Measurements from ENCODE around the gene SH3RF3. TPM values are rescaled to one million over a fixed set of nuclear protein-coding genes. Genes with fewer than 3 reads are reported as not detected.

Gene SH3RF3
- polyA plus RNA-seq, 1 of the 3 experiments (the other 2 are of a cell fraction) = 1.9 TPM

- no peak overlapping the region for H2AFZ ChIP-seq (ENCODE audit: low read depth)
- peak overlapping the region; percentile 18; the same call in 1 of the 2 replicates for H3K9ac ChIP-seq
- H4K20me1 ChIP-seq (ENCODE audit: insufficient read depth) = no peaks in the 10 kb centered on the region
- no peaks in the 10 kb centered on the region for H3K9me2 ChIP-seq
- POLR2A ChIA-PET = no interaction called here
- TF ChIP-seq ELF1 (IDR thresholded peaks at IDR 0.05) (no peak), RFX5 (IDR thresholded peaks at IDR 0.05; ENCODE audit: low read length) (no peak), SMC3 (IDR thresholded peaks at IDR 0.05; ENCODE audit: low read depth, low read length) (no peak), TAF1 (IDR thresholded peaks at IDR 0.05; ENCODE audit: borderline replicate concordance, low read depth, low read length) (no peak), USF1 (IDR thresholded peaks at IDR 0.05; ENCODE audit: borderline replicate concordance, low read depth) (no peak), FOXM1 (IDR thresholded peaks at IDR 0.05; ENCODE audit: low read depth) (no peak), REST (IDR thresholded peaks at IDR 0.05; ENCODE audit: low read depth, low read length) (no peak), POLR2AphosphoS5 (IDR thresholded peaks at IDR 0.05; ENCODE audit: low read depth, low read length) (no peak)
- H3K4me1 ChIP-seq (ENCODE audit: control insufficient read depth in 1 of 2, insufficient read depth in 2 of 2, low read depth in 1 of 2, low read length in 1 of 2) = peaks cover 33 to 63% of the 10 kb centered on the region in 2 experiments
- no peaks in the 10 kb centered on the region for H3K9me3 ChIP-seq
- no peaks in the 10 kb centered on the region for H3K27me3 ChIP-seq (ENCODE audit: insufficient read depth)
- peak overlapping the region; percentile 76; the same call in 1 of the 2 replicates for H3K4me2 ChIP-seq
- peaks cover 84% of the 10 kb centered on the region for H3K79me2 ChIP-seq (ENCODE audit: insufficient read depth)
- CTCF ChIA-PET = interaction anchor here (2.9 kb wide), 1 partner anchor 336 kb away, joined by 9 read pairs; no protein-coding TSS in a partner anchor
- H3K4me3 ChIP-seq (ENCODE audit: low read depth in 2 of 2, low read length in 1 of 2) = no peak overlapping the region
- H3K36me3 ChIP-seq (replicated peaks in 1 of 2; ENCODE audit: control insufficient read depth in 1 of 2, insufficient read depth in 2 of 2, low read length in 1 of 2) = no peaks in the 10 kb centered on the region
- peak overlapping the region; percentile 92 to 94 for H3K27ac ChIP-seq (ENCODE audit: low read depth in 2 of 2, low read length in 1 of 2)
- DNase-seq = peak; percentile 53
- H3F3A ChIP-seq (replicated peaks; ENCODE audit: insufficient read depth) = peaks cover 26% of the 10 kb centered on the region
- 65% methylated on average over 19 of the region's 19 CpGs for WGBS (ENCODE audit: low lambda C conversion rate)
Observed at GRCh38 chr2:109173311-109174171, 44.5 kb downstream of the SH3RF3 start.

GRCh38 chr2:109174214-109174613 is 45.2 kb downstream of the SH3RF3 start:
- Histone ChIP-seq H3K36me3 (replicated peaks in 1 of 2; ENCODE audit: control insufficient read depth in 1 of 2, insufficient read depth in 2 of 2, low read length in 1 of 2) (no peaks in the 10 kb centered on the region), H3K9me3 (no peaks in the 10 kb centered on the region), H3K27me3 (ENCODE audit: insufficient read depth) (no peaks in the 10 kb centered on the region), H3K4me1 (ENCODE audit: control insufficient read depth in 1 of 2, insufficient read depth in 2 of 2, low read depth in 1 of 2, low read length in 1 of 2) (peaks cover 33 to 63% of the 10 kb centered on the region in 2 experiments), H3K9ac (no peak overlapping the region), H3F3A (replicated peaks; ENCODE audit: insufficient read depth) (peaks cover 26% of the 10 kb centered on the region), H4K20me1 (ENCODE audit: insufficient read depth) (no peaks in the 10 kb centered on the region), H3K9me2 (no peaks in the 10 kb centered on the region), H3K27ac (ENCODE audit: low read depth in 2 of 2, low read length in 1 of 2) (peak overlapping the region; percentile 92 to 94; a peak in 3 of 4 replicates), H2AFZ (ENCODE audit: low read depth) (no peak overlapping the region), H3K4me2 (peak overlapping the region; percentile 7; the same call in 1 of the 2 replicates), H3K79me2 (ENCODE audit: insufficient read depth) (peaks cover 80% of the 10 kb centered on the region), H3K4me3 (ENCODE audit: low read depth in 2 of 2, low read length in 1 of 2) (no peak overlapping the region)
- ChIA-PET POLR2A (no interaction called here), CTCF (no interaction called here)
- DNase-seq = no peak
- TF ChIP-seq CTCF (IDR thresholded peaks at IDR 0.05) (no peak), POLR2AphosphoS5 (IDR thresholded peaks at IDR 0.05; ENCODE audit: low read depth, low read length) (no peak), MEF2A (IDR thresholded peaks at IDR 0.05; ENCODE audit: borderline replicate concordance, low read depth) (no peak), YY1 (IDR thresholded peaks at IDR 0.05; ENCODE audit: low read depth) (no peak), GABPA (IDR thresholded peaks at IDR 0.05; ENCODE audit: low read depth) (no peak), PBX3 (IDR thresholded peaks at IDR 0.05) (no peak), TEAD4 (IDR thresholded peaks at IDR 0.05; ENCODE audit: borderline replicate concordance, insufficient read depth) (no peak), IRF3 (IDR thresholded peaks at IDR 0.05; ENCODE audit: low read depth, low read length) (no peak)
- 81% methylated on average over 4 of the region's 4 CpGs for WGBS (ENCODE audit: low lambda C conversion rate)

Measured in SK-N-SH (cell line).